GM21447 (cell line): ENCODE data around the gene LHFPL6.

Experiments used
- ATAC-seq: cut with Tn5 transposase; IDR thresholded peaks from one replicate; pipeline ENCODE4 v1.9.1; 2021; ENCODE audit not compliant: unreplicated experiment

LHFPL6 gene

DNA sequence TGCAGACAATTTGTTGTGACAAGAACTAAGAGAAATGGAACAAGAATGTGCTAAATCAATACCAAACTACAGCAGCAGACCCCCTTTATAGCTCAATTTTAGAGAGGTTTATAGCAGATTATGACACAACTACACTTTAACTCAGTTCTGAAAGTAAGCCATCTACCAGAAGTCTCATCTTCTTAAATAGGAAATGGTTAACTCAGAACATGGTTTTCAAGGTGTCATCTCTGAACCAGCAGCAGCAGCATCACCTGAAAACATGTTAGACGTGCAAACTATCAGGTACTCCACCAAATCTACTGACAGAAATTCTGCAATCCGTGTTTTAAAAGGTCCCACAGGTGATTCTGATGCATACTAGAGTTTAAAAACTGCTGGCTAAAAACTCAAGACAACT, 6.8 kb downstream of the LHFPL6 start:
- ATAC-seq = no peak

DNA sequence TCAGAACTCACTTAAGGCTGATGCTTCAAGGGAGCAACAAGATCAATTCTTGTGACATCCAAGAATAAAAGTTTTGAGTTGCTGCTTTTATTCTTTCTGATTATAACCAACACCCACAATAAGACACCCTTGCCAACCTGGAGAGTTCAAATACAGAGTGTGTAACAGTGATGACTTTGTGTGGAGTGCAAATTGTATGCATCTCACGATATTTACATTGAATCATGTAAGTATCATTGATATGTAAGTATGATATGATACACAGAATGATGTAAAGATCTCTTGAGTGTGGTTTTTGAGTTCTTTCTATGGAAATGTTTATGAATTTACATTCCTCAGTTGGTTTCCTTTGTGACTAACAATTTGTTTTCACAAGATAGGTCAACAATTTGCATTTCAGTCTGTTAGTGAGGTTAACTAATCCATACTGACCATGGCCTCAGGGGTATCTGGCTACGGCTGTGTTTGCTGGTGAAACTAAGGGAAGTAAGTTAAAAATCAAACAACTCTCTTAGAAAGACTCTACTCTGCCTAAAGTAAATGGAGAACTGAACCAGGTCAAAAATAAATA, 12.4 kb downstream of the LHFPL6 start:
- no peak for ATAC-seq

DNA sequence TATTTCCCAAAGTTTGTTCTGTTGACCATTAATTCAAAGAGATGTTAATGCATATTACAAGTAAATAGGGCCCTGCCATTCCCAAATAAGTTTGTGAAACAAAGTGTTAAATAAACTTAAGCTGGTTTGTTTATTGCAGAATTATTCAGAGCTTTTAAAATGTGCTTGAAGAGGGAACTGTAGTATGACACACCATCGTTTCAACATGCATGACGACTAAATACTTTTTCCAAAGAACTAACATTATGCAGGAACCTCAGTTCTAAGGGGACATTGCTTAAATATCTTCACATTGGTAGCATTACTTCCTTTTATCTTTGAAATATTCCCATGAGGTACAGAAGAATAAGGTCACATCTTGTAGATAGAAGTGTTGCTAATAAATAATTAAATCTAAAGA, 14.6 kb downstream of the LHFPL6 start:
- no peak for ATAC-seq

GRCh38 chr13:39587939-39588338, 15.1 kb downstream of the LHFPL6 start:
- no peak for ATAC-seq

DNA sequence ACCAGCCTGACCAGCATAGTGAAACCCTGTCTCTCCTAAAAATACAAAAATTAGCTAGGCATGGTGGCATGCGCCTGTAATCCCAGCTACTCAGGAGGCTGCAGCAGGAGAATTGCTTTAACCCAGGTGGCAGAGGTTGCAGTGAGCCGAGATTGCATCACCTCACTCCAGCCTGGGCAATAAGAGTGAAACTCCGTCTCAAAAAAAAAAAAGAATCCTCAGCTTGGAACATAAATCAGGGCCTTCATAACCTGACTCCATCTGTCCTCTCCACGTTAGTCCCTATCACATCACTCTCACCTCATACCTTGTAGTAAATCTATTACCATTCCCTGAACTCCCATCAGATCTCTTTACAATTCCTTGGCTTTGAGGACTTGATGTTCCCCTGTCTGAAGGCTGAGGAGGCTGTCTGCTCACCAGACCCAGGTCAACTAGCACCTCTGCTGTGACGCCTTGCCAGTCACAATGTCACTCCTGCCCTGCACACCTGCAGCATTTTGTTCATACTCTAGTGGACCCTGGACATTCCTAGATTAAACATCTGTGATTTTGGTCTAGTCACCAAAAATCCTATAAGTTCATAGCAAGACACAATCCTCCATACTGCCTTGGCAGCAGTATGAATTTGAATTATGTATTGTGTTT, 15.9 kb downstream of the LHFPL6 start:
- ATAC-seq = no peak

DNA sequence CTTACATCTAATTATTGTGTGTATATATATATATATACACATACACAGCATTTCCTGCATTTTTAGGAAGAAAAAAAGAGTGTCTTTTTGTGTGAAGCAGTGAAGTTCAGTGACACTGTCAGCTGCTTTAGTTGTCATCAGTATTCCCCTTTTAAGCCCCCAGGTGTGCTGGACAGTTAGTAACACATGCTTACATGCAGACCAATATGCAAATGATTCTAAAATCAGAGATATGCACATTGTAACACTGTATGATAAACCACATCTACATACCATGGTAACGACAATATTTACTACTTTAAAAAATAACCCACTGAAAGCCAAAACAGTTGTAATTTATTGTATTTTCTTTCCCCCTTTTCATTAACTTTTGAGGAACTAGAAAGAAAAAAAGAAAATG, 16.8 kb downstream of the LHFPL6 start:
- no peak for ATAC-seq

GRCh38 chr13:39585219-39585618, 17.8 kb downstream of the LHFPL6 start:
- no peak for ATAC-seq

DNA sequence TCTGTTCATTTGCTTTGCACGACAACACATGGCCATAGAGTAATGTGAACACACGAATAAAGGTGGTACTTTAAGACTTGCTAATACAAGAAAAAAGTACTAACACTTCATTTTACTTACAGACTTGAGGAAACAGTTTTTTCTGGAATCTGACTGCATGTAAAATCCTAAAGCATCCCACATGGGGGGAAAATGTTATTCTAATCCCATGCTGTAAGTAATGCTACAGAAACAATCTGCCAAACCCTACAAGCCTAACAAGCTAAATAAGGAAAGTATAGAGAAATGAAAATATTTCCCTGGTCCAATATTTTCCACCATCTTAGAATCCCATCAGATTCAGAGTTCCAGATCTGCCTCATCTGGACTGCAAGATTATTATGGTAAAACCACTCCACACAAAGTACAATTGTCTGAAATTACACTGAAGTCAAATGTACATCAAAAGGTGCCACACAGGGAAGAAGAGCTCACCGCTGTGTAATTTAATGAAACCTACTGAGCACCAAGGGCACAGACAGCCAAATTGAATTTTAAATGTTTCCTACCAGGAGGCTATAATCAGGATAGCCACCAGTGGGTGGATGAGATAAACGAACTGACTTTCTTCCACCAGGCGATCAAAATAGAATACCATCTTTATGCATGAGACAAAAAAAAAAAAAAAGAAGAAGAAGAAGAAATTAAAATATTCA, 22.0 kb downstream of the LHFPL6 start:
- no peak for ATAC-seq

DNA sequence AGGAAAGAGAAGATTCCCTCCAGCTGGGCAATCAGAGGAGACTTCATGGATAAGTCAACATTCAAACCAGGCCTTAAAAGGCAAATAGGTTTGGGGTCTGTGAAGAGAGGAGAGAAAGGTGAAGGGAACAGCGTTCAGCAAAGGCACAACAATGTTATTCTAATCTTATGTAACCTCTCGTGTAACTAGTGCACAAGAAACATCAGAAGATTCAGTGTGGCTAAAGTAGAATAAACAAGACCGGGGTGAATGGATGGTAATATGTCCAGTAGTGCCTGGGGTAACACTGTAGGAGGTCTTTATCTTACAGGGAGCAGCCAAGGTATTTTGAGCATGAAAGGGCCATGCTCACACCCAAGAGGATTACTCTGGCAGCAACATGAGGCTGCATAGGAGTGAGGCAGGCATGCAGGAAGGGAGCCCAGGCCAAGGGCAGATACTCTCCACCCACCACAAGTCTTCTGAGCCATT, 24.1 kb downstream of the LHFPL6 start:
- no peak for ATAC-seq

DNA sequence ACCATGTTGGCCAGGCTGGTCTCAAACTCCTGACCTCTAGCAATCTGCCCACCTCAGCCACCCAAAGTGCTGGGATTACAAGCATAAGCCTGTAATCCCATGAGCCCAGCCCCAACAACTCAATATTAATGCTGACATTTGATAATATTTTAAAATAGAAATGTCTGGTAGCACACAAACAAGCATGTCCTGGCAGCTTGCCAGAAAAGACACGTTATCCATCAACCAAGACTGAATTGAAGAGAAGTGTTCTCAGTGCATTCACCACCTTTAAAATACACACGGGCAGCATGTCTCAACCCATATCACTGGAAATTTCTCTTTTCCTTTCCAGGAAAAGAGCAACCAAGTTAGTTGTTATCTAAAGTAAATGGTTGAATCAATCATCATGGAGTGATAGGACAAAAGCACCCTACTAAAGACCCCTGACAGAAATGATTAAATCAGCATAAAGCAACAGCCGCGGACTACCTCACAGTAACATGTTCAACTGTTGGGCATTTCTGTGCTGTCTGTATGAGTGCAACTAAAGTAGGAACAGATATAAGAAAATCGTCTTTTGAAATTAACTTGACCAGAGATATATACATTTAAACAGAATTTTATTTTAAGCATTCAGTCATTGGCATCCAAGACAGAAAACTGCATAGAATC, 25.0 kb downstream of the LHFPL6 start:
- ATAC-seq = no peak

DNA sequence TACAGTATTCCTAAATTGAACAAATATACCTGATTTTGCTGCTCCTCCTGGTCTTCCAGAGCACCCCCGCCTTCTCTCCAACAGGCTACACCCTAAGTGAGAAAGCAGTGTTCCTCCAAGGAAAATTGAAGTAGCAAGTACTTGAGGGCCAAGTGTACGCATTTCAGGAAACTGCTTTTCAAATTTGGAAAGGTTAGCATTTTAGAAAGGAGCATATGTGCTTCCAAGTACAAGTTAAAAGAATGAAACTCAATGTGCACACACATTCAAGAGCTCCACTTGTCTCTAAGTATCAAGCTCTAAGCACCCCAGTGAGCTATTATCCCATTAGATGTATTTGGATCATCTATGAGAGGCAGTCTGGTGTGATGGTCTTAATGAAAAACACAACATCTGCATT, 25.8 kb downstream of the LHFPL6 start:
- no peak for ATAC-seq

- no peak for ATAC-seq
These were observed 27.3 kb downstream of the LHFPL6 start for GRCh38 chr13:39575641-39576238.

- no peak for ATAC-seq
These were observed 31.4 kb downstream of the LHFPL6 start for GRCh38 chr13:39571502-39572092.

DNA sequence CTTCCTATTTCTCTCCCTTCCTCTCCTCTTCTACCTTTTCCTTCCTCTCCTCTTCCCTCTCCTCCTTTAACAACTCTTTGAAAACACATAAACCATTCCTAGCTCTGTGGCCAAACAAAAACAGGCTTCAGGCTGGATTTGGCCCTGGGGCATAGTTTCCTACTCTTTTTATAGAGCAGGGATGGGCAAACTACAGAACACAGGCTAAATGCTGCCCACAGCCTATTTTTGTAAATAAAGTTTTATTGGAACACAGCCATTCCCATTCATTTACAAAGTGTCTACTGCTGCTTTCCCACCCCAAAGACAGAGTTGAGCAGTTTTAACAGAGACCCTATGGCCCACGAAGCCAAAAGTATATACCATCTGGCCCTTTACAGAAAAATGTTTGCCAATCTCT, 35.4 kb downstream of the LHFPL6 start:
- ATAC-seq = no peak

- ATAC-seq = no peak
These were observed 36.6 kb downstream of the LHFPL6 start for GRCh38 chr13:39566216-39566869.

GRCh38 chr13:39565036-39565949, 37.7 kb downstream of the LHFPL6 start:
- no peak for ATAC-seq

DNA sequence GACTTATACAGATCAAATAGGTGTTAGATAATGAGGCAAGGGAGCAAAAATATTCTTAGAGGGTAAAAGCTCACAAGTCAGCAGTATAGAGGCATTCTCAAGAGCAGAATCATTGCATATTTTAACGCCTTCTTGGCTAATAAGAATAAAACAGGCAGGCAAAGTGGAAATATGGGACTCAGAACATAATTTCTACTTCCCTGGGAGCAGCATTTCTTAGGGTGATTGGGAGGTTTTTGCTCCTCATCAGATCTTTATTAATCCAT, 39.6 kb downstream of the LHFPL6 start:
- ATAC-seq = no peak

DNA sequence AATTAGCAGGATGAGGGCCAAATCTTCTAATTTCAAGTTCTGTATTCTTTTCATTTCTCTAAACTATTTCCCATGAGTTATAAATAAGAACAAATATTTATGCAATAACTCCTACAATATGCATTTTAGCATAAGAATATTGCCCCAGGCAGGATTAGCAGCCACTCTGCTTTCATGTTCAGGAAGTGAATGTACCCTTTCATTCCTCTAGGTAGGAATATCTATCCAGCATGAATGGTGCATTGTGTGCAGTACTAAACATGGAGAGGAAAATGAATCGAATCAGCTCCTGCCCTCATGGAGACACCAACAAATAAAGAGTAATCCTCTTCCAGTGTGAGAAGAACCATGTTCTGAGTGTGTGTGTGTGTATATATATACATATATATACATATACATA, 41.0 kb downstream of the LHFPL6 start:
- ATAC-seq = no peak

DNA sequence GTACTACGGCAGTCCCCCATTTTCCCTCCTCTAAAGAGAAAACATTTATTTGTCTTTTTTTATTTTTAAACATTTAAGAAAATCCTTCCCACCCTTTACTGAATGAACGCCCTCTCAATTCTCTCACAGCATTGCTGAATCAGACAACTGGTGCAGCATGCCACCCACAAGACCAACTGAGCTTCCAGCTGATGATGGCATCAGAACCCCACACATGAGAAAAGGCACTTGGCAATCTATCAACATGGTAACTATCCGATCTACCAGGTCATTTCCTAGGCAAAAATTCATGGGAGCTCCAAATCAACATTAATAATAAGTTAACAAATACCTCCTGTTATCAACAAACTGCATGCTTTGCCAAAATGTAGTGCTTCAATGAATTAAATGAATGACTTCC, 43.1 kb downstream of the LHFPL6 start:
- ATAC-seq = no peak
